GM18858 (cell line): ENCODE results near the gene VTN.

Experiments
- ATAC-seq: cut with Tn5 transposase; IDR thresholded peaks from one replicate; pipeline ENCODE4 v1.9.1; 2021; ENCODE audit not compliant: unreplicated experiment

VTN gene

GRCh38 chr17:28370035-28370743 is at the start of gene VTN:
Gene VTN, minus strand, starts transcription at chr17:28370307. Its CDS starts 104 bp downstream, at chr17:28370203.
- ATAC-seq: no peak

- no peak for ATAC-seq
Observed at GRCh38 chr17:28416703-28417311, 46.7 kb upstream of the VTN start.

- no peak for ATAC-seq
Observed at GRCh38 chr17:28415886-28416285, 45.8 kb upstream of the VTN start.

- ATAC-seq: no peak
Observed at GRCh38 chr17:28413804-28414203, 43.7 kb upstream of the VTN start.

- no peak for ATAC-seq
Observed at GRCh38 chr17:28412099-28412498, 42.0 kb upstream of the VTN start.

GRCh38 chr17:28407974-28408306 is 37.8 kb upstream of the VTN start:
- ATAC-seq: no peak

- ATAC-seq: no peak
Observed at GRCh38 chr17:28407130-28407973, 37.2 kb upstream of the VTN start.

- no peak for ATAC-seq
Observed at GRCh38 chr17:28406473-28406814, 36.3 kb upstream of the VTN start.

GRCh38 chr17:28405632-28406472 is 35.7 kb upstream of the VTN start, which contains the start of gene SLC46A1:
Gene SLC46A1, minus strand, starts transcription at chr17:28406212. Its CDS starts 98 bp downstream, at chr17:28406114.
- no peak for ATAC-seq

- no peak for ATAC-seq
Observed at GRCh38 chr17:28404812-28405570, 34.9 kb upstream of the VTN start.

- no peak for ATAC-seq
Observed at GRCh38 chr17:28404461-28404811, 34.3 kb upstream of the VTN start.

GRCh38 chr17:28404007-28404406 is 33.9 kb upstream of the VTN start:
- ATAC-seq: no peak

GRCh38 chr17:28402844-28403243 is 32.7 kb upstream of the VTN start:
- ATAC-seq: no peak

- ATAC-seq: no peak
Observed at GRCh38 chr17:28402224-28402630, 32.1 kb upstream of the VTN start.

- no peak for ATAC-seq
Observed at GRCh38 chr17:28399808-28400207, 29.7 kb upstream of the VTN start.

GRCh38 chr17:28398280-28398981 is 28.3 kb upstream of the VTN start:
- ATAC-seq: no peak

GRCh38 chr17:28397687-28398279 is 27.7 kb upstream of the VTN start:
- ATAC-seq: no peak

- no peak for ATAC-seq
Observed at GRCh38 chr17:28397275-28397674, 27.2 kb upstream of the VTN start.

GRCh38 chr17:28396635-28397239 is 26.6 kb upstream of the VTN start:
- ATAC-seq: no peak
